H9 (cell line): ENCODE results near the gene PTDSS2. TPM values are rescaled to one million over a fixed set of nuclear protein-coding genes. Genes with fewer than 3 reads are reported as not detected.

Experiments
- DNase-seq: peaks from one replicate; pipeline ENCODE4 v3.0.0-alpha.2; 2017
- H2AFZ ChIP-seq: one replicate; pipeline ENCODE4 v1.6.1; 2013; ENCODE audit warnings: mild to moderate bottlenecking, low read length, control low read depth, moderate library complexity
- H2AK5ac ChIP-seq: 2 replicates; pipeline ENCODE4 v1.6.1; 2013; ENCODE audit warnings: low read length, control low read depth, mixed read lengths; ENCODE audit not compliant: insufficient read length
- H2BK120ac ChIP-seq: one replicate; pipeline ENCODE4 v1.6.1; 2013; ENCODE audit warnings: low read depth, mild to moderate bottlenecking, low read length, control low read depth, inconsistent platforms; ENCODE audit not compliant: poor library complexity, severe bottlenecking
- H2BK12ac ChIP-seq: 2 replicates; pipeline ENCODE4 v1.6.1; 2013; ENCODE audit warnings: low read length, control low read depth, mixed read lengths, low read depth; ENCODE audit not compliant: insufficient read length
- H2BK15ac ChIP-seq: 2 replicates; pipeline ENCODE4 v1.6.1; 2013; ENCODE audit warnings: low read depth, low read length, control low read depth
- H2BK20ac ChIP-seq: one replicate; pipeline ENCODE4 v1.6.1; 2013; ENCODE audit warnings: low read depth, mild to moderate bottlenecking, low read length, control low read depth, inconsistent platforms; ENCODE audit not compliant: poor library complexity, severe bottlenecking
- H2BK5ac ChIP-seq: 2 replicates; pipeline ENCODE4 v1.6.1; 2013; ENCODE audit warnings: low read length, control low read depth, mixed read lengths; ENCODE audit not compliant: insufficient read length
- H3K14ac ChIP-seq: 2 replicates; pipeline ENCODE4 v1.6.1; 2013; ENCODE audit warnings: low read length, control low read depth; ENCODE audit not compliant: insufficient read depth
- H3K18ac ChIP-seq: 2 replicates; pipeline ENCODE4 v1.6.1; 2013; ENCODE audit warnings: low read depth, mild to moderate bottlenecking, mixed read lengths, low read length, control low read depth; ENCODE audit not compliant: insufficient read length
- H3K23ac ChIP-seq: 2 replicates; pipeline ENCODE4 v1.6.1; 2013; ENCODE audit warnings: low read length, control low read depth, mixed read lengths, low read depth; ENCODE audit not compliant: insufficient read length
- H3K23me2 ChIP-seq: 2 replicates; pipeline ENCODE4 v1.6.1; 2013; ENCODE audit warnings: low read depth, mild to moderate bottlenecking, mixed read lengths, low read length, control low read depth; ENCODE audit not compliant: insufficient read length, poor library complexity, severe bottlenecking
- H3K27ac ChIP-seq: 2 replicates; pipeline ENCODE4 v1.5.1; 2013; ENCODE audit warnings: low read length, control low read depth, mixed read lengths, low read depth; ENCODE audit not compliant: insufficient read length
- H3K27me3 ChIP-seq: 2 replicates; pipeline ENCODE4 v1.6.1; 2013; ENCODE audit warnings: low read length, control low read depth, inconsistent platforms; ENCODE audit not compliant: insufficient read depth
- H3K4ac ChIP-seq: 2 replicates; pipeline ENCODE4 v1.6.1; 2013; ENCODE audit warnings: low read depth, mild to moderate bottlenecking, control low read depth, inconsistent platforms, low read length, moderate library complexity
- H3K4me1 ChIP-seq: 2 replicates; pipeline ENCODE4 v1.6.1; 2013; ENCODE audit warnings: low read length, control low read depth, inconsistent platforms; ENCODE audit not compliant: insufficient read depth
- H3K4me2 ChIP-seq: 2 replicates; pipeline ENCODE4 v1.6.1; 2013; ENCODE audit warnings: low read length, control low read depth, mixed read lengths; ENCODE audit not compliant: insufficient read length, insufficient read depth
- H3K56ac ChIP-seq: 2 replicates; pipeline ENCODE4 v1.6.1; 2013; ENCODE audit warnings: low read depth, mild to moderate bottlenecking, mixed read lengths, low read length, control low read depth; ENCODE audit not compliant: insufficient read length
- H3K79me1 ChIP-seq: 2 replicates; pipeline ENCODE4 v1.6.1; 2013; ENCODE audit warnings: low read depth, mild to moderate bottlenecking, moderate library complexity, low read length, control low read depth, inconsistent platforms; ENCODE audit not compliant: insufficient read depth, poor library complexity, severe bottlenecking
- H3K79me2 ChIP-seq: 2 replicates; pipeline ENCODE4 v1.6.1; 2013; ENCODE audit warnings: low read length, control low read depth, inconsistent platforms; ENCODE audit not compliant: insufficient read depth
- H3K9ac ChIP-seq: 2 replicates; pipeline ENCODE4 v1.6.1; 2013; ENCODE audit warnings: low read length, control low read depth, mixed read lengths; ENCODE audit not compliant: insufficient read length; ENCODE audit errors: extremely low read depth
- H3K9me3 ChIP-seq: one replicate; pipeline ENCODE4 v1.6.1; 2013; ENCODE audit warnings: low read depth, low read length, inconsistent platforms; ENCODE audit not compliant: control insufficient read depth
- H3T11ph ChIP-seq: one replicate; pipeline ENCODE4 v1.6.1; 2013; ENCODE audit warnings: mild to moderate bottlenecking, low read length, control low read depth, inconsistent platforms
- H4K20me1 ChIP-seq: one replicate; pipeline ENCODE4 v1.6.1; 2013; ENCODE audit not compliant: control insufficient read depth, insufficient read length, insufficient read depth
- H4K5ac ChIP-seq: 2 replicates; pipeline ENCODE4 v1.6.1; 2013; ENCODE audit warnings: low read depth, mild to moderate bottlenecking, mixed read lengths, low read length, control low read depth; ENCODE audit not compliant: insufficient read length
- H4K8ac ChIP-seq: replicated peaks from 2 replicates; pipeline ENCODE4 v1.6.1; 2013; ENCODE audit warnings: low read length, control low read depth, mixed read lengths, low read depth; ENCODE audit not compliant: insufficient read length
- H4K91ac ChIP-seq: 2 replicates; pipeline ENCODE4 v1.6.1; 2013; ENCODE audit warnings: low read depth, mild to moderate bottlenecking, moderate library complexity, mixed read lengths, low read length, control low read depth; ENCODE audit not compliant: insufficient read length
- H3K27ac Mint-ChIP-seq, 3 experiments: 2 replicates in 2 of 3; 3 replicates in 1 of 3; pipeline ENCODE4 v1.8.0; 2020 to 2021; ENCODE audit warnings: mixed read lengths in 3 of 3, mild to moderate bottlenecking in 1 of 3, moderate library complexity in 1 of 3
- H3K27me3 Mint-ChIP-seq: 2 replicates; pipeline ENCODE4 v1.8.0; 2021; ENCODE audit warnings: low read depth, mild to moderate bottlenecking, moderate library complexity, mixed read lengths
- H3K36me3 Mint-ChIP-seq, 3 experiments: 2 replicates in 2 of 3; 3 replicates in 1 of 3; pipeline ENCODE4 v1.8.0; 2020 to 2021; ENCODE audit warnings: low read depth in 3 of 3, mixed read lengths in 3 of 3; ENCODE audit not compliant: insufficient read depth in 1 of 3
- H3K4me1 Mint-ChIP-seq, 2 experiments: 2 replicates each; pipeline ENCODE4 v1.8.0; 2020; ENCODE audit warnings: mixed read lengths in 2 of 2
- H3K4me3 Mint-ChIP-seq, 2 experiments: 2 replicates in 1 of 2; 3 replicates in 1 of 2; pipeline ENCODE4 v1.8.0; 2020 to 2021; ENCODE audit warnings: mild to moderate bottlenecking in 2 of 2, mixed read lengths in 2 of 2, moderate library complexity in 1 of 2
- H3K9me3 Mint-ChIP-seq, 2 experiments: 2 replicates in 1 of 2; 3 replicates in 1 of 2; pipeline ENCODE4 v1.8.0; 2020; ENCODE audit warnings: mild to moderate bottlenecking in 2 of 2, mixed read lengths in 2 of 2, moderate library complexity in 1 of 2
- CTCF ChIP-seq: fragments of 200-600 bp; sonication (generic); conservative IDR thresholded peaks from 3 replicates; pipeline ENCODE4 v1.8.0; 2021; ENCODE audit warnings: antibody characterized with exemption, mild to moderate bottlenecking
- WGBS: extraction: QIAGEN DNeasy Blood & Tissue Kit; methylation state at CpG from one replicate; pipeline ENCODE4 v1.1.7; 2013; ENCODE audit warnings: missing lambda C conversion rate, low lambda C conversion rate, mixed read lengths; ENCODE audit not compliant: insufficient read length; ENCODE audit errors: extremely low coverage; 5-methylcytosine and 5-hydroxymethylcytosine counted together
- total RNA-seq: library from RNA; stranded (reverse); gene quantifications from 2 replicates; pipeline ENCODE4 v1.2.1, GENCODE V29; 2021

The PTDSS2 gene
- total RNA-seq, 1 experiment from 2014 or later = 55.3 TPM

DNA sequence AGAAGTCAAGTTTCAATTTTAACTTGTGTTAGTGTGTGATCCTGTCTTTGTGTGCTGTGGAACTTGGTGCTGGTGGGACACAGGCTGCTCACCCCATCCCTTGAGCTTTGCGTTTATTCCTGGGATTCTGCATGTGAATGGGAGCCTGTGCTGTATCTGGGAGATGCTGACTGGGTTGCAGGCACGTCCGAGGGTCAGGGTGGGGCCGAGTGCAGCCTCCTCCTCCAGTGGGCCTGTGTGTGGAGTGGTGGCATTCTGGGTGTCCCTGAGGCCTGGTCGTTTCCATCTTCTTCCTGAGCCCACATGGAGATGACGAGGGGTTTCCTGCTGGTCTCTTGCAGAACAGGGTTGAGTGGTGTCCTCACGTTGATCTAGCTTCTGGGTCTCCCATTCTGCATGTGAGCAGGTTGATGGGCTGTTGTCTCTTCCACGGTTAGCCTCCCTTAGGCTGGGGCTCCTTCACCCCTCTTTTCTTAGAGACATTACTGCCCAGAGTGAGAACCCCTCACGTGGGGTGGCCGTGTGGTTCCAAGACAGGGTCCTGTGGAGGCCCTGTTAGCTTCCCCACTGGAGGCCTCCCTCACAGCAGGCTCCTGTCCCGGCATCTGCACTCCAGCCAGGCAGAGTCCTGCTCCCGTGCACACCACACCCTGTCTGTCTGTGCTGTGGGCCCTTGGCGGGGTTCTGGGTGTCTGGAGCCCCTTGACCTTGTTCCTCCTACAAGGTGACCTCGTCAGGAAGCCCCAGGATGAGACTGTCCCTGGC, 4.9 kb downstream of the PTDSS2 start:
- Histone ChIP-seq H3K9ac (no peak overlapping the region), H3K4me1 (no peaks in the 10 kb centered on the region), H3K4me2 (no peak overlapping the region), H3K23ac (no peak overlapping the region), H3K56ac (no peak overlapping the region), H2BK120ac (no peak overlapping the region), H3K79me2 (peaks cover 17% of the 10 kb centered on the region; the same call in 1 of the 2 replicates), H3K79me1 (peaks cover 7% of the 10 kb centered on the region), H3K27ac (no peak overlapping the region), H4K91ac (no peak overlapping the region), H4K8ac (no peak overlapping the region), H3K4ac (no peak overlapping the region), H2AFZ (no peak overlapping the region), H2BK5ac (no peak overlapping the region), H2BK20ac (no peak overlapping the region), H2BK12ac (no peak overlapping the region), H4K20me1 (no peaks in the 10 kb centered on the region), H3K27me3 (no peaks in the 10 kb centered on the region), H3K18ac (no peak overlapping the region), H2AK5ac (no peak overlapping the region), H3T11ph (no peak overlapping the region), H3K23me2 (peaks cover 7% of the 10 kb centered on the region), H2BK15ac (no peak overlapping the region), H4K5ac (no peak overlapping the region), H3K9me3 (no peaks in the 10 kb centered on the region), H3K14ac (no peak overlapping the region)
- H3K27me3 Mint-ChIP-seq = no peaks in the 10 kb centered on the region
- TF ChIP-seq CTCF = no peak
- DNase-seq = no peak
- peak overlapping the region in 1 of 2 experiments; percentile 30; a peak in 2 of 5 replicates for H3K4me3 Mint-ChIP-seq
- H3K9me3 Mint-ChIP-seq = peaks cover 0 to 2% of the 10 kb centered on the region in 2 experiments; a peak in 1 of 5 replicates
- H3K27ac Mint-ChIP-seq = peak overlapping the region in 2 of 3 experiments; percentile 31 to 53; a peak in 2 of 7 replicates
- peaks cover 43 to 44% of the 10 kb centered on the region in 2 experiments for H3K4me1 Mint-ChIP-seq
- peaks cover 16 to 46% (median 40%) of the 10 kb centered on the region in 3 experiments; a peak in 6 of 7 replicates for H3K36me3 Mint-ChIP-seq
- no CpG with 5 or more reads among the region's 14 CpGs for WGBS
